ENCODE results near the gene GOT1.

The GOT1 gene

GRCh38 chr10:99430451-99431189 is at the start of gene GOT1:
TSS of gene GOT1 (minus strand) at chr10:99430624. CDS start at chr10:99430565, 59 bp downstream.
- DNase-seq, result peak; percentile 86

DNA sequence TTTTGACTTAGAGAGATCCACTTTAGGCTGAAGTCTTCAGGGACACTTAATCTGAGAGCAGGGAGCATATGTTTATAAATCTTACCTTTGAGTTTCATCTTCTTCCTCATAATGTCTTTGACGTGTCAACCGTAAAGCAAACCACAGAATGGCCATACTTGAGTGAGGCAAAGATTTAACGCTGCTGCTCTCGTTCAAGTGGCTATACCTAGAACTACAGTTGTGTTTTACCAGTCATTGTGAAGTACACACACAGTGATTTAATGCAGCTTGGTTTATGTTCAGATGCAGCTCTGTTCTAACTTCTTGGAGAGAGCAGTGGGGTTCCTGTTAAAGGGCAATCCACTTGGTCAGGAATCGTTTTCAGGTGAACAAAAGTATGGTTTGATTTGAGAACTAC is 39.9 kb upstream of the GOT1 start:
- peak; percentile 1 for DNase-seq

- DNase-seq, result no peak
These were observed 37.0 kb upstream of the GOT1 start for GRCh38 chr10:99467236-99467999.

DNA sequence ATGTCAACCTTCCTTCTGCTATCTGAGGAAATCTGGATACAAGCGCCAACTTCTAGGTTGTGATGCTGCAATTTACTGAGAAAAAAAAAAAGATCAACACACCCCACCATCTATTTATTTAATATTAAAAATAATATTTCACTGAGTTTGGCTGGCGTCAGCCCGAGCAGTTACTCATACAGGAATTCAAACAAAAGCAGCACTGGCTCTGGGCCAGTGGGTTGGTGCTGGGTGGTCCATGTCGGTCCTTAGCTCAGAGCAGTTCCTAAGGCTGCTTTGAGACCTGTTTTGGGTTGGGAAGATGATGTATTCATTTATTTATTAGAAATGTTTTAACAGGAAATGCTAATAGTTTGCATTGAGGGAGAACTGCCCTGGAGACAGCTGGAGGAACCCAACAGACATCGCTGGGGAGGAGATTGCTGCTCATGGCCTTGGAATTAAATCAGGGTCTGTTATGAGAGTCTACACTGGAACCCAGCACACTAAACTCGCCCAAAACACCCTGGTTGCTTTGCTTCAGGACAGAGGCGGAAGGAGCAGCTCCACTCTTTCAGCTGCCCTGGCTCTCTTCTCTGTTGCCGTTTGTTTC is 36.3 kb upstream of the GOT1 start:
- no peak for DNase-seq

- no peak for DNase-seq
These were observed 30.8 kb upstream of the GOT1 start for GRCh38 chr10:99461230-99461629.

DNA sequence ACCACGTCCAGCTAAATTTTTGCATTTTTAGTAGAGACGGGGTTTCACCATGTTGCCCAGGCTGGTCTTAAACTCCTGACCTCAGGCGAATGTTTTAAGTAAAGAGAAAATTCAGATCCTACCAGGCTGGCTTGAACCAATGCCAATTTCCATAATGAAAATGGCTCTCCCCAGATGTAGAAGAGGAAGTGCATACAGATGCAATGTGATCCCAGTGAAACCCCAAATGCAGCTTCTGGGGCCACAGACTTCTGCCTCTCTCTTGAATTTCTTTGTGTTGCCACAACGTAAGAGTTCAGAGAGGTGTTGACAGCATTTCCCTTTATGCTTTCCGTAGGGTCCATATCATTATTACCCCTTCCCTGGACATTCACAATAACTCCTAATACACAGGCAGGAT is 29.6 kb upstream of the GOT1 start:
- no peak for DNase-seq

- DNase-seq, result no peak
These were observed 28.8 kb upstream of the GOT1 start for GRCh38 chr10:99459217-99459616.

DNA sequence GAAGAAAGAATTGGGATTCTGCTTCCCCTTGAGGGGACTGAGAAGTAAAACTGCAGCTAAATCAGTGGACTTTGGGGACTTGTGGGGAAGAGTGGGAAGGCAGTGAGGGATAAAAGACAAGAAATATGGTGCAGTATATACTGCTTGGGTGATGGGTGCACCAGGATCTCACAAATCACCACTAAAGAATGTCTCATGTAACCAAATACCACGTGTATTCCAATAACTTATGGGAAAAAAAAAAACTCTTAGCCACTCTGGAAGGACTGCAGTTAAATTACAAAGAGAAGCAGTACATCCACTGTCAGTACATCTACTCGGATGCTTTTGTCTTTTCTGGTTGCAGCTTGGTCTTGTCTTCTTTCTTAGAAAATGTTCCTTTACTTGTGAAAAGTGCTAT is 27.4 kb upstream of the GOT1 start:
- DNase-seq, result no peak

- DNase-seq, result no peak
These were observed 26.5 kb upstream of the GOT1 start for GRCh38 chr10:99456931-99457288.

- no peak for DNase-seq
These were observed 25.9 kb upstream of the GOT1 start for GRCh38 chr10:99456207-99456930.

GRCh38 chr10:99451981-99452380 is 21.6 kb upstream of the GOT1 start:
- DNase-seq, result no peak

DNA sequence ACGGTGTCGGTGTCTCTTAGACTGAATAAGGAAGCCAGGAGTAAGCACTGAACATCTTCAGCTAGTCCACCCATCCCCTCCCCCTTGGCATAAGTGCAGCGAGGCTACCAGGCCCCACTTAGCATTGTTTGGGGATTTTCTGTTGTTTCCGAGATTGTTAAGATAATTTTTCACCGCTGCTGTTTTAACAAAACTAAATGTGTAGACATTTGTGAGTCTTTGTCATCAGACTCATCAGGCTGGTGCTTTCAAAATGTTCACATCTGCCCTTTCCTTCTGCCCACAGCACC is 21.0 kb upstream of the GOT1 start:
- DNase-seq, result no peak

GRCh38 chr10:99450624-99451498 is 20.4 kb upstream of the GOT1 start:
- DNase-seq, result no peak

GRCh38 chr10:99450156-99450555 is 19.7 kb upstream of the GOT1 start:
- DNase-seq, result no peak

- DNase-seq, result no peak
These were observed 18.6 kb upstream of the GOT1 start for GRCh38 chr10:99449023-99449422.

DNA sequence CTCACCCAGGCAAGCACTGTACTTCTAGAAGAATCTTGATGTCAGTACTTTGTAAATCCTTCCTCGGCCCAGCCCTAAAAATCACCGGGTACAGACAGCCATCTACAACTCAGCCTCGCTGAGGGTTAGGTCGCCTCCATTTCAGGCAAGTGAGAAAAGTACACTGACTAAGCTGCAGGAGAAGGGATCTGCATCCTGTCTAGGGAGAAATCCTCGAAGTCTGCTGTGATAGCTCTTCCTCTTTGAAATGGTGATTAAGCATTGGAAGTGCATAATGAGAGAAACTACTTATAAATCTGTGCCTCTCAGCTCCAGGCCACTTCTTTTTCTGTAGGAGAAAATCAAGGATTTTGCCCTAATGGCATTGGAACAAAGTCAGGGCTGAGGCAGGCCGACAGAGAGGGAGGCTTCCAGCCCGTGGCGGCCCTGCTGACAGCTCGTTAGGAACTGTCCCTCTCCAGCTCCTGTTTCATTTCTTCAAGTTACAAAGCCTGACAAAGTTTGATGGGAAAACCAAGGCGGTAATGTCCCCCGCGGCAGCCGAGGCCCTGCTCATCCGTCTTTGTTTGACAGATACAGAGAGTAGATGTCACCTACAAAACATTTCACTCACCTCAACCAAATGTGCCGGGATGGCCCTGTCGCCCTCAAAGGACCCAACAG is 14.1 kb upstream of the GOT1 start:
- no peak for DNase-seq

DNA sequence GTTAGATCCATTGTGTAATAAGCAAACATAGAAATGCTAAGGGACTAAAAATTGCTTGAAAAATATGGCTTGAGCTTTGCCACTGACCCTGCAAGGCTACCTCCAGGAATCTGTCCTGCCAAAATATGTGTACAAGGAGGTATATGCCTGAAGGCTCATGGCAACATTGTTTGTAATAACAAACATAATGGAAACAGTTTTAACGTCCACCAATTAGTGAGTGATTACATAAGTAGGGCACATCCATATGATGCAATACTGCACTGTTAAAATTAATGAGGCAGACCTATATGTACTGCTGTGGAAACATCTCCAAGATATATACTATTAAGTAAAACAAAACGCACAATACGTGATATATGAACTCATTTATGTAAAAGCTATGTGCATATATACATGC is 13.1 kb upstream of the GOT1 start:
- no peak for DNase-seq

GRCh38 chr10:99442394-99442793 is 12.0 kb upstream of the GOT1 start:
- no peak for DNase-seq

DNA sequence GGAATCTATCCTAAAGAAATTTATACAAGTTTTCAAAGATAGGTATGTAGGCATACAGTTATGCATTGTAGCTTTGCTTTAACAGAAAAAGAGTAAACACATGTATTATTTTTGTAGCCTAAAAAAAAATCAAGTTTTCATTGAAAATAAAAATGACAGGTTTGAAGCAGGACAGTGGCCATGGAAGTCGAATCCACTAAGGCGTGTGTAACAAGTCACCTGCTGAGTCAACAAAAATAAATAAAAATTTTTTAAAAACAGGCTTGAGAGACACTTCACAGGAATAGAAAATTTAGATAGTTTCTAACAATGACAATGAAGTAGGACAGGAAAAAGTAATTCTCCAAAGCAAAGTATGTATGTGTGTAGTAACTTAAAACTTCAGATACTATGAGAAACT is 8.5 kb upstream of the GOT1 start:
- no peak for DNase-seq

DNA sequence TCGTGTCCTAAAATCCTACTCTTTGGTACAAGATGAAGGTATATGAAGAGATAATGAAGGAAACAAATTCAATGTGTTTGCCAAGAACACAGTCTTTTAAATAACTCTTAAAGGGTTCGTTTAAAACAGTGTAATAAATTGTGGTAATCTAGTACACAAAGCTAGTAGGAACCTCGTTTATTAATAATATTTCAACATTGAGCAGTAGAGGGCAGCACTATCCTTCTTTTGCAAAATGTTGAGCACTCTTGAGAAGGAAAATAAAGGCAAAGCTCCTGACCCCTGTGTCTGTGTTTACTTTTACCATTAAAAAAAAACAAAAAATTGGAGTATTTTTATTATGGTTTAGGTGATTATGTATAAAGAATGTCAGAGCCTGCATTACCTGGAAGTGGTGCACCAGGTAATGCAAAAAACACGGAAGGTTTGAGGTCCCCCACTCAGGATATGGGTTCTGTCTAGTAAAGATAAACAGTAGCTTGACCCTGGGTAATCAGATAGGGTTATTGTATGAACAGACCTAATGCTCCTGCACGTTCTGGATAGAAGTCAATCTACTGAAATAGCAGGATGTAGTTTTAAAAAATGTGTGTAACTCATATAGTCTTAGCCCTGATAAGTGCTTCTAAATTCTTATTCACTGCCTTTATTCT is 5.7 kb upstream of the GOT1 start:
- no peak for DNase-seq

GRCh38 chr10:99433378-99434020 is 3.1 kb upstream of the GOT1 start:
- no peak for DNase-seq
